ENCODE data around the gene SUN2. TPM values are rescaled to one million over a fixed set of nuclear protein-coding genes. Genes with fewer than 3 reads are reported as not detected.

The SUN2 gene
- total RNA-seq, 1 donor from 2014 or later: 16.2 TPM

- Histone ChIP-seq H3K27ac (no peak overlapping the region), H3F3A (ENCODE audit: low read depth) (no peaks in the 10 kb centered on the region), H3K9ac (no peak overlapping the region), H3K4me1 (no peaks in the 10 kb centered on the region), H4K20me1 (ENCODE audit: low read depth) (no peaks in the 10 kb centered on the region), H3K4me2 (no peak overlapping the region), H3K27me3 (peaks cover 18% of the 10 kb centered on the region), H3K9me3 (ENCODE audit: low read depth) (no peaks in the 10 kb centered on the region), H3K4me3 (no peak overlapping the region), H2AFZ (replicated peaks) (no peak overlapping the region), H3K79me2 (ENCODE audit: low read depth) (no peaks in the 10 kb centered on the region), H3K36me3 (no peaks in the 10 kb centered on the region)
- no peaks in the 10 kb centered on the region for H3K36me3 Mint-ChIP-seq
- TF ChIP-seq, protein P1, sequence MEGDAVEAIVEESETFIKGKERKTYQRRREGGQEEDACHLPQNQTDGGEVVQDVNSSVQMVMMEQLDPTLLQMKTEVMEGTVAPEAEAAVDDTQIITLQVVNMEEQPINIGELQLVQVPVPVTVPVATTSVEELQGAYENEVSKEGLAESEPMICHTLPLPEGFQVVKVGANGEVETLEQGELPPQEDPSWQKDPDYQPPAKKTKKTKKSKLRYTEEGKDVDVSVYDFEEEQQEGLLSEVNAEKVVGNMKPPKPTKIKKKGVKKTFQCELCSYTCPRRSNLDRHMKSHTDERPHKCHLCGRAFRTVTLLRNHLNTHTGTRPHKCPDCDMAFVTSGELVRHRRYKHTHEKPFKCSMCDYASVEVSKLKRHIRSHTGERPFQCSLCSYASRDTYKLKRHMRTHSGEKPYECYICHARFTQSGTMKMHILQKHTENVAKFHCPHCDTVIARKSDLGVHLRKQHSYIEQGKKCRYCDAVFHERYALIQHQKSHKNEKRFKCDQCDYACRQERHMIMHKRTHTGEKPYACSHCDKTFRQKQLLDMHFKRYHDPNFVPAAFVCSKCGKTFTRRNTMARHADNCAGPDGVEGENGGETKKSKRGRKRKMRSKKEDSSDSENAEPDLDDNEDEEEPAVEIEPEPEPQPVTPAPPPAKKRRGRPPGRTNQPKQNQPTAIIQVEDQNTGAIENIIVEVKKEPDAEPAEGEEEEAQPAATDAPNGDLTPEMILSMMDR (IDR thresholded peaks at IDR 0.05): no peak
- TF ChIP-seq EZH2phosphoT487 (IDR thresholded peaks at IDR 0.05) (no peak), EZH2 (IDR thresholded peaks at IDR 0.05) (no peak)
- H3K9me3 Mint-ChIP-seq: peaks cover 3% of the 10 kb centered on the region
- peaks cover 14% of the 10 kb centered on the region for H3K27me3 Mint-ChIP-seq (ENCODE audit: insufficient read depth, low read depth)
- DNase-seq (ENCODE audit: low spot score): no peak
- H3K4me1 Mint-ChIP-seq: peaks cover 5% of the 10 kb centered on the region
- no peak overlapping the region for H3K4me3 Mint-ChIP-seq
- no peak overlapping the region for H3K27ac Mint-ChIP-seq
Measured at GRCh38 chr22:38799265-38800002, 43.6 kb upstream of the SUN2 start.

GRCh38 chr22:38798496-38798895 is 42.7 kb upstream of the SUN2 start:
- Histone ChIP-seq H3K27ac (no peak overlapping the region), H3K79me2 (ENCODE audit: low read depth) (peaks cover under 1% of the 10 kb centered on the region), H3K27me3 (peaks cover 14% of the 10 kb centered on the region), H3K36me3 (no peaks in the 10 kb centered on the region), H2AFZ (replicated peaks) (no peak overlapping the region), H3K4me3 (no peak overlapping the region), H3K9ac (no peak overlapping the region), H3K4me2 (no peak overlapping the region), H3K4me1 (no peaks in the 10 kb centered on the region), H3K9me3 (ENCODE audit: low read depth) (no peaks in the 10 kb centered on the region), H4K20me1 (ENCODE audit: low read depth) (no peaks in the 10 kb centered on the region), H3F3A (ENCODE audit: low read depth) (no peaks in the 10 kb centered on the region)
- no peak for DNase-seq (ENCODE audit: low spot score)
- no peak for TF ChIP-seq EZH2phosphoT487 (IDR thresholded peaks at IDR 0.05)
- TF ChIP-seq EZH2 (IDR thresholded peaks at IDR 0.05): no peak
- TF ChIP-seq, protein P1 (IDR thresholded peaks at IDR 0.05): no peak
- H3K27ac Mint-ChIP-seq: no peak overlapping the region
- no peak overlapping the region for H3K4me3 Mint-ChIP-seq
- H3K27me3 Mint-ChIP-seq (ENCODE audit: insufficient read depth, low read depth): peaks cover 16% of the 10 kb centered on the region
- no peaks in the 10 kb centered on the region for H3K36me3 Mint-ChIP-seq
- H3K4me1 Mint-ChIP-seq: peaks cover 9% of the 10 kb centered on the region
- peaks cover 3% of the 10 kb centered on the region for H3K9me3 Mint-ChIP-seq

DNA sequence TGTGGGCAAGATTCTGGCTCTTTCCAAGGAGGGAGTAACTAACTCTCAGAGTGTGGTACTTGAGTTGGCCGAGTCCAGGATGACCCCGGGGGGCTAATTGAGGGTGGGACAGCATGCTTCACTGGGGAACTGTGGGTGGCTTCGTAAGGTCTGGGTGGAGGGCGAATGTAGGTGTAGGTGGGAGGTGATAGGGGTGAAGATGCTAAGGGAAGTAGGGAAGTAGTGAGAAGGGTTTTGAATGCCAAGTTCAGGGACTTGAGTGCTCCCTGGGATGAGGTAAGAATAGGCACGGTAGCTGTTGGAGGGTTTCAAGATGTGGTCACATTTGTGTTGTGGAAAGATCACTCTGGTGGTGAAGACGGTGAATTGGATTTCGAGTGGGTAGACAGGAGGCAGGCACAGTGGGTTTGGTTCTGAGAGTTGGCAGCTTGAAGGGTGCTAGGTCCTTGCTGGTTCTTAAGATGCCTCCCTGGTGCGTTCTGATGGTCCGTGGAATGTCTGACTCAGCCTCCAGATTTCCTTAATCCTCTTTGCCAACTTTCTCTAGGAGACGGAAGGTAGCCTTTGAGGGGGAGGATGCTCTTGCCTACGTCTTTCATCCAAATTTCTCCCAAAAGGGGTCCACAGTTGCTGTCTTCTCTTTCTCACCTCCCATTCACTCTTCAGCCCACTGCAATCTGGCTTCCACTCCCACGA is 40.6 kb upstream of the SUN2 start:
- Mint-ChIP-seq H3K27ac (no peak overlapping the region), H3K9me3 (peaks cover 3% of the 10 kb centered on the region), H3K4me1 (peaks cover 16% of the 10 kb centered on the region), H3K4me3 (no peak overlapping the region), H3K27me3 (ENCODE audit: insufficient read depth, low read depth) (peaks cover 12% of the 10 kb centered on the region), H3K36me3 (no peaks in the 10 kb centered on the region)
- Histone ChIP-seq H3K79me2 (ENCODE audit: low read depth) (peaks cover 4% of the 10 kb centered on the region), H3F3A (ENCODE audit: low read depth) (no peaks in the 10 kb centered on the region), H4K20me1 (ENCODE audit: low read depth) (no peaks in the 10 kb centered on the region), H3K9me3 (ENCODE audit: low read depth) (no peaks in the 10 kb centered on the region), H3K36me3 (no peaks in the 10 kb centered on the region), H3K4me1 (peaks cover 6% of the 10 kb centered on the region), H3K27me3 (peaks cover 5% of the 10 kb centered on the region), H3K27ac (no peak overlapping the region), H3K4me3 (no peak overlapping the region), H3K4me2 (no peak overlapping the region), H3K9ac (no peak overlapping the region), H2AFZ (replicated peaks) (no peak overlapping the region)
- DNase-seq (ENCODE audit: low spot score): no peak
- TF ChIP-seq EZH2phosphoT487 (IDR thresholded peaks at IDR 0.05): no peak
- TF ChIP-seq, protein P1 (IDR thresholded peaks at IDR 0.05): no peak
- no peak for TF ChIP-seq EZH2 (IDR thresholded peaks at IDR 0.05)
